HG02763 (cell line): Measurements from ENCODE around the gene PRPF8.
A peak's percentile ranks its signal among the peaks of the same experiment; 100 is the strongest.

Source experiments
- ATAC-seq: cut with Tn5 transposase; IDR thresholded peaks from one replicate; pipeline ENCODE4 v1.9.1; 2021; ENCODE audit warnings: mild to moderate bottlenecking, moderate library complexity; ENCODE audit not compliant: unreplicated experiment

PRPF8 gene

DNA sequence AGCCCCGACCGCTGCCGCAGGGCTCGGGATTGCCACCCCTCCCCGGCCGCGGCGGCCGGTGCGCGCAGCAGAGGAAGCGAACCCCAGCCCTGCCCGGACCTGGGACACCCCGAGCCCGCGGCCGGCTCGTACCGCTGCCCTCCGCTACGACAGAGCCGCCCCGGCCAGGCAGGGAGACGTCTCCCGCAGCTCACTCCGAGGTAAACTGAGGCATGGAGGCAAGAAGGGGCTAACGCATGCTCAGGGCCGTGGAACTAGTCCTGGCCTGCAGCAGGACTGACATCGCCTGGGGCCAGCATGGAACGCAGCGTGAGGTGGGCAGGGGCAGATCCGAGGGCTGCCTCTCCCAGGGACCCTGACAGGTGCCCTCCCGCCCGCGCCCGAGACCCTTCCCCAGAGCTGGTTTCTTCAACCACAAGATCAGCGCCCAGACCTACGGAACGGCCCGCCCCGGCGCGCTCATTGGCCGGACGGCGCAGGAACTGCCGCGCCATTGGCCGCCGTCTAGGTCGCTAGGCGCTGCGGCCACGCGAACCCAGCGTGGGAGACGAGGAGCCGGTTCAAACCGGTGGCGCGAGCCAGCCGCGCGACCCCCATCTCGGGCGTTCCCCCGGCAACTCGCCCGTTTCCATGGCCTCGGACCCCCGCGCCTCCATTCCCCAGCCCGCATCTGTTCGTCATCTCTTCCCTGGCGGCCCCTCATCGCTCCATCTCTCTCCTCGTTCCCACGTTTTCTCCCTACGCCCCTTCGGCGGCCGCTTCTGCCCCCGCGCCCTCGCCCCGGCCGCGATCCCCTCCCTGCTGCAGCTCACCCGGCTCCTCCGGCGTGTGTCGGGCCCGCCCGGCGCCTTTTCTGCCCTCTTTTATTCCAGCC, 56.4 kb downstream of the PRPF8 start, which contains the start of gene SLC43A2:
Gene SLC43A2, minus strand, starts transcription at position 853 of the 874 bp plus-strand sequence. CDS start 960 bp downstream, outside the sequence.
- ATAC-seq: peak; percentile 55

DNA sequence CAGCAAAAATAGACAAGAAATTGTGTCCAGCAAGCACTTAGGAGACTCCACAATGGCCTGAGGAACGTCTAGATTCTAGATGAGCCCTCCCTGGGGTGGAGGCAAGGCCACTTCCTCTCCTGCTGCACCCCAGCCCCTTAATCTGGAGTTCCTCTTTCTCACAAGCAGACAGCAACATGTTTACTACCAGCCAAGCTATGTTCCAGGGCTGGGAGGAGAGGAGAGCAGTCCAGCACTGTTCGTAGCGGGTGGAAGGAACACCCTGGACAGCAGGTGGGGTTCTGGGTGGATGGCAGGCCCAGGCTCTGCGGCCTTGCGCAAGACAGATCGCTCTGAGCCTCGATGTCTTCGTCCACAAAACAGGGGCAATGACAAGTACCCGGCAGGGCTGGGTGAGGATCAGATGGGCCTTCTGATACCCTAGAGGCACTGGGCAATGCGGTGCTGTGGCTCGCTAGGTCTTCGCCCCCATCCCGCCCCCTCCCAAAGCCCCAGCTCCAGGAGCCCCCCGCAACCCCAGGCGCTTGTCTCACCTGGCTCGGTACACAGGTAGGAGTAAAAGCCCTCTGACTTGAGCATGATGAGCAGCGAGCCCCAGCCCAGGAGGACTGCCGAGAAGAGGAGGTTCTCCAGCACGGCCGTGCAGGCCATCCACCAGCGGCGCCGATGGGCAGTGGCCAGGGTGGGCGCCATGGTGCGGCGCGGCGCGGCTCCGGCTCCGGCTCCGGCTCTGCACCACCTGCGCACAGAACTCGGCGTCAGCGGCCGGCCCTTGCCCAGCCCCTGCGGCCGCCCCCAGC, 57.3 kb downstream of the PRPF8 start:
- no peak for ATAC-seq

DNA sequence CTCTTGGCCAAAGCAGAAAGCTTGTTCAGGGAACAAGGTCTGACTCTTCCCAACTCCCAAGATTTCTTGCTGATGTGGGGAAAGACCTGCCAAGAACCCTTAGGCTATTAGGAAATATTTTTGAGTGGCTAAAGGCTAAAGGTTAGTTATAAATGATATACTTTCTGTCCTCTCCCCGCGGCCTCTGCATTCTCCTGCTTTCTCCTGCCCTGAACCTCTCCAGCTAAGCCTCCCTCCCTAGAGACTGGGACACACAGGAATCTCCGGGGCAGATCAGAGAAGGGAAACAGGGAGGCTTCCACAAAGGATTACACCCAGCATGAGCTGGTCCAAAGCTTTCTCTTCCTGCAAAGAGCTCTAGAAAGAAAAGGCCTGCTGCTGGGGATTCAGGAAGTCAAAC, 58.3 kb downstream of the PRPF8 start:
- no peak for ATAC-seq

DNA sequence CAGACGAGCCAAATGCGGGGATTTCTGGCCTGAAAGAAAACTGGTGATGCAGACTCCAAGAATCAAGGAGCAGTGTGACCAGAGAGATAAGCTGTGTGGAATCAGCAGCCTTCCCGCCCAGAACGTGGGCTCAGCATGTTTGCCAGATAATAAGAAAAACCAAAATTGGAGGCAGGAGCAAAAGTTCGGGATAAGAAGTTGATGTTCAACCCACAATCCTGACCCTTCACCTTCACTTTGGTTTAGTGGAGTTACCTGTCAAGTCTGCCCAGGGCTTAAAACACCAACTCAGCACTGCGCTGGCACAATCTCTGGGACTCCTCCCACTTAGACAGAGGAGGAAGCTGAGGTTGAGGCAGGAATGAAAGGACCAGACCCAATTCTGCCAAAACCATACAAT, 59.1 kb downstream of the PRPF8 start:
- ATAC-seq: no peak

DNA sequence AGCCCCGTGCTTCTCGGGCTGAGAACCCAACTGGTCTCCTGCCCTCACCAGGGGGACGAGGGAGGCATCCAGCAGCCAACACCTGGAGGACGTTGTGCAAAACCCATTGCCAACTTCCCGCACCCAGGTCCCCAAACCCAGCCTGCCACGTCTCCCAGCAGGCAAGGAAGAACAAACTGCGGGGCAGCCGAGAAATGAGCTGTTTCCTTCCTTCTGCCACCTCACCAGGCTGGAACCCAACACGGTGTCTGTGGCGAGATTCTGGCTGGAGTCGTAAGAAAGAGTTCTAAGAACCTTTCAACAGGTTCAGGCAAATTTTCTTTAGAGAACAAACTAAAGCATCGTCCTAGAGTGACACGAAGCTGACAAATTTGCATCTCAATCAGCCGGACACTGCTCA, 59.6 kb downstream of the PRPF8 start:
- ATAC-seq: no peak

DNA sequence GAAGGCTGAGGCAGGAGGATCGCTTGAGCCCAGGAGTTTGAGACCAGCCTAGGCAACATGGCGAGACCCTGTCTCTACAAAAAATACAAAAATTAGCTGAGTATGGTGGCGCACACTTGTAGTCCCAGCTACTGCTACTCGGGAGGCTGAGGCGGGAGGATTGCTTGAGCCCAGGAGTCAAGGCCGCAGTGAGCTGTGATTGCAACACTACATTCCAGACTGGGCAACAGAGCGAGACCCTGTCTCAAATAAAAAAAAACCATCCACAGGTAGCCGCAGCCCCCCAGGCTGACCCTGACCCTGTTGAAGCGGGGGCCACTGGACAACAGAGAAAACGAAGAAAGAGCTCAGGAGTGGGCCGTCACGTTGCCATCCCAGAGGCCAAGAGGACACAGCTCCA, 60.0 kb downstream of the PRPF8 start:
- ATAC-seq: no peak

DNA sequence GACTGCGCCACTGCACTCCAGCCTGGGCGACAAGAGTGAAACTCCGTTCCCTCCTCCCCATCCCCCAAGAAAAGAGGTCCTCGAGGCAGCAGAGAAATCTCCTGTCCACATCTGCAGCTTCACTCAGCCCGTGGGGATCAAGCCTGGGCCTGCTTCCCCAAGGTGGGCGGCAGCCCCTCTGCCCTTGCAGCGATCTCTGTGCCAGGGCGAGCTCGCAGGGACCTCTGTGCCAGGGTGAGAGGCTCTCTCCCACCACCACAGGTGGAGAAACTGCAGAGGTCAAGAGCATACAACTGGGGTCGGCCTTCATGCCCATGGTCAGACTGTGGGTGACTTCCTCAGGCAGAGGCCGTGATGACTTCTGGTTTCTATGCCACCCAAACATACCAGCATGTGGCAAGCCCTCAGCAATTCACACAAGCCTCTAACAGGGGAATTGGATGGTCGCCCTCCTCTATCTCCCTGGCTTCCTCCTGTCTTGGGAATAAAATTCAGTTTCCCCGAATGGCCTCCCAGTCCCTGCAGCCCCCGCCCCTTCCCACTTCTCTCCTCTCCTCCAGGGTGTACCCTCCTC, 61.5 kb downstream of the PRPF8 start:
- no peak for ATAC-seq

DNA sequence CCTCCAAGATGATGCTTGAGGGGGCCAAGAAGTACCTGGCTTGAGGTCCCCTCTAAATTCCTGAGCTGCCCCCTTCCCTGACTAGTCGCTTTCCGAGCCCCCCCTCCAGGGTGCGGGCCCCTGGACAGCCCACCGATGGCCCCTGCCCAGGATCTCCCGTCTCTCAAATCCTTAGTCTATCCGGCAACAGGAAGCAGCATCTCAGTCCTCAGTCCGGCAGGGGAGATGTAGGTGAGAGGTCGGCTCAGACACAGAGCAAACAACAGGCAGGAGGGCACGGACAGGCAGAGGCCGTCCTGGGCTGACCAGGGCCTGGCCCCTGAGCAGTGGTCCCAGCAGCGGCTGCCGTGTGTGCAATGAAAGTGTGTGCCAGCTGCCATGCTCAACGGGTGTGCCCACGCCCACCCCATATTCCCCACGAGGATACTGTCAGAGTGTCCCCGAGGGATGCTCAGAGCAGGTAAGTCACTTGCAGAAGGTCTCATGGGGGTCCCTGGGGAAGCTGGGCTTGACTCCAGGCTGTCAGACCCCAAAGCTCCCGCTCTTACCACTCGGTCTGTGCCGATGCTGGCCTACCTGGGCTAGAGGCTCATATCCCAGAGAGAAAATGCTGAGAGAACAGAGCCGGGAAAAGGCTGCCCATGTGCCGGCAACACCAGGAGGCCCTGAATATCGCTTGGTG, 63.3 kb downstream of the PRPF8 start:
- ATAC-seq: no peak

DNA sequence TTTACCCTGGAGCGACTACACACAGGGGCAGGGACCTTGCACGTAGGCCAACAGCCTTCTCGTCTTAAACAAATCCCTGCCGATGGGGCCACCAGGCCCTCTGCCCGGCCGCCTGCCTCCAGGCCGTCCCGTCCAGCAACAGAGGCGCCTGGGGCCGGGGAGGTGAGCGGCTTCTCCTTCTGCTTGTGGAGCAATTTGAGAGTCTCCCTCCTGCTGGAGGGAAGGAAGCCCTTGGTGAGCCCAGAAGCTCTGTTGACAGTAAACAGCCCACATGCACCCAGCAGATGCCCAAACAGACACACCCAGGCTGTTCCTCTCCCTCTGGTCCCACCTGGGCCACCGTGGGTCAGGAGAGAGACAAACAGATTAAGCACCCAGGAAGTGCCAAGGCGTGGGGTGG, 64.2 kb downstream of the PRPF8 start:
- ATAC-seq: no peak

DNA sequence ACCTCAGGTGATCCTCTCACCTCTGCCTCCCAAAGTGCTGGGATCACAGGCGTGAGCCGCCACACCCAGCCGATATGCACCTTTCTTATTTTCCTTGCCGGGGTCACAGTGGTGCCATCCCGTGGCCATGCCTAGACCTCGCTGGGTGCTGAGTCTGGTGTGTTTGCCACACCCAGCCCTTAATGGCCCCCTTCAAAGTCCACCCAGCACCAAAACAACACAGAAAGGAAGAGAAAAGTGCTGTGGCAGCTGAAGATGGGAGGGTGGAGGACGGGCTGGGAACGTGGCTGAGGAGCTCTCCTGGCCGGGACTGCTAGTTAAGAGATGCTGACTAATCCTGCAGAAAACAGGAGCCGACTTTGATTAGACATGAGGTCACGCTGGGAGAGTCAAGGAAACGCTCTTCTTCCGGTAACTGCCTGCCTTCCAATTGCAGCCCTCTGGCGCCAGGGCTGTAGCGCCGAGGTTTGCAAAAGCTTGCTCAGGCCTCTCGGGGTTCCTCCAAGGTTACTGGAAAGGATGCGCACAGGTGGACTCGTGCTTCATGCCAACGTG, 67.0 kb downstream of the PRPF8 start:
- no peak for ATAC-seq

DNA sequence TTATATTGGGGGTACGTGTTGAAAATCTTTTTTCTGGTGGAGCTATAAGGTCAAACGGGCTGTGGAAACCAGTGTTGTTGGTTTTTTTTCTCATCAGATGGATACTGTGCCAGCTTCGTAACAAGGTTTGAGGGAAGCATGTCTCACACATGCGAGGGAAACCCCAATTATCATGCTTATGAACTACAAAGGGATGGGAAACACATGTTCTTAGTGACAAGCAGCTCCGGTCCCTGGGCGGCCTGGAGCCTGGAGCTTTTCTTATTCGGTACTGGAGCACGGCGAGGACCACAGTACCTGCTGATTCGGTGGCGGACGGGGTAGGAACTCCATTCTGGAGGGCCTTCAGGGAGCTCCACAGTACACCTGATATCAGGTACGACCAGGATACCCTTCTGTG, 68.6 kb downstream of the PRPF8 start:
- no peak for ATAC-seq

DNA sequence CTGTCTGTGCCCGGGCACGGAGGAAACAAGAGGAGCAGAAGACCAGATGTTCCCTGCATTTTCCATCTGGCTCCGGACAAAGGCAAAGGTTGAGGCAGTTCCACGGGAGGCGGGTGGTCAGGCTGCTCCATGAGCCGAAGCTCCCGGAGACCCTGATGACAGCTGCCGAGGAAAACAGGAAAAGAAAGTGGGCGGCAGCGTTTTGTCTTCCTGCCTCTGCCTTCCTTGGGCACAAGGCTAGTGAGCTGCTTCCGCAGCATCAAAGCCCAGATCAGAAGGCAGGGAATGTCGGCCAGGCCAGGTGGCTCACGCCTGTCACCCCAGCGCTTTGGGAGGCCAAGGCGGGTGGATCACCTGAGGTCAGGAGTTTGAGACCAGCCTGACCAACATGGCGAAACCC, 72.3 kb downstream of the PRPF8 start:
- ATAC-seq: no peak

DNA sequence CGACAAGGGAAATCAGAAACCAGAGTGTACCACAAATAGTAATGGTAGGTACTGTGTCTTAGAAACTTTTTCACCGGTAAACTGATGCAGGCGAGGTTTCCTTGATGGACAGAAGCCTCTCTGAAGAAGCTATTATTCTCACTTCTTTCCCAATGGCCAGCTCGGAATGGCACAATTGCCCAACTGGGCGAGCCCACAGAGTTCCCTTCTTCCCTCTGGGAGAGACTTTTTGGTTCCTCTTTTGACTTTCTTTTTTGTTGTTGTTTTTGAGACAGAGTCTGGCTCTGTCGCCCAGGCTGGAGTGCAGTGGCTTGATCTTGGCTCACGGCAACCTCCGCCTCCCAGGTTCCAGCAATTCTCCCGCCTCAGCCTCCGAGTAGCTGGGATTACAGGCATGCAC, 73.0 kb downstream of the PRPF8 start:
- no peak for ATAC-seq

DNA sequence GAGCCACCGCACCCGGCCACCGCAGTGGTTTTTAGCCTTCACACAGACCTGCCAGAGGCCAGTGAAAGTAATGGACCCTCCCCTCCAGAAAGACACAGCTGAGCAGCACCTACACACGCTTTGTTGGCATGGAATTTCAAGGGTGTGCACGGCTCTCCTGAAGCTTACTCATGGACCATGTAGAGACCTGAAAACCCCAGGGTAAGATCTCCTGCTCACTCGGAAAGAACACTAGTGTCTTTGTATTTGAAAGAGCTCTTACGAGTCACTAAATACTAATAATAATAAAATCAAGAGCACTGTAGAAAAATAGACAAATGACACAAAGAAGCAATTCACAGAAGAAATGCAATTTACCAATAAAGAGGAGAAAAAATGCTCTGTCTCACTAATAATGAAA, 76.0 kb downstream of the PRPF8 start:
- ATAC-seq: no peak

DNA sequence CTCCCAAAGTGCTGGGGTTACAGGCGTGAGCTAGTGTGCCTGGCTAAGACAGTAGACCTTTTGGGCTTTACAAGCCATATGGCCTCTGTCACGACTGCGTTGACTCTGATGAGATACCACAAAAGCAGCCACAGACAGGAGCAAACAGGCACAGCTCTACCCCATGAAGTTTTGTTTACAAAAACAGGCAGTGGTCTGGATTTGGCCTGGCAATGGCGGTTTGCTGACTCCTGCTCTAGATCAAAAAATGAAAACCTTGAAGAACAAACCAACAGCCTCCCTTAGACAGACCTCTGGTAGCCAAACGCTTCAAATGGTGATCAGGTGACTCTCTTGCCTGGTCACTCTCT, 76.7 kb downstream of the PRPF8 start:
- no peak for ATAC-seq

DNA sequence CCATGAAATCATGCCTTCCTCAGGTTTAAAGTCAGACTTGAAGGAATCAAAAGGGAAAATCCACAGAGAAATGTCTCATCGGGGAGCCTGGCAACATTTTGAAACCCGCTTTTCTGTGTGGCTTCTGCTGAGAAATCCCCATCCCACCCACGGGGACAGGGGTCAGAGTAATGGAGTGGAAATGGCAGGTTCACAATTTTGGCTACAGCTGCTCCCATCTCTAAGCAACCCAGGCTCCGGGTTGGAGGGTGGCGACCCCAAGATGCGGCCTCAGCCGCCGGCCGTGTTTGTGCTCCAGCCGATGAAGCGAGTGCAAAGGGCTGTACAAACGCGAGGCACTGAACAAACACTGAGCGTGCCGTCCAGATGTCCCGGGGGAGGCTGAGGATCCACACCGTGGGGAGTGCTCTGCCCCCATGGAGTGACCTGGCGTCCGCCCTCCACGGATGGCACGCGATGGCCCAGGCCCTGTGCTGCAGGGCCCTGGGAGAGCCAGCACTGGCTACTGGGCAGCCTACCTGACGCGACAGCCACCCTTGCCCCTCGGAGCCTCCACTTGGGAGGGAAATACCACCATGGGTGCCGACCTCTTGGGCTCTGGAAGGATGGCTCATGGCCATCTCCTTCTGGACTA, 78.2 kb downstream of the PRPF8 start:
- ATAC-seq: no peak

DNA sequence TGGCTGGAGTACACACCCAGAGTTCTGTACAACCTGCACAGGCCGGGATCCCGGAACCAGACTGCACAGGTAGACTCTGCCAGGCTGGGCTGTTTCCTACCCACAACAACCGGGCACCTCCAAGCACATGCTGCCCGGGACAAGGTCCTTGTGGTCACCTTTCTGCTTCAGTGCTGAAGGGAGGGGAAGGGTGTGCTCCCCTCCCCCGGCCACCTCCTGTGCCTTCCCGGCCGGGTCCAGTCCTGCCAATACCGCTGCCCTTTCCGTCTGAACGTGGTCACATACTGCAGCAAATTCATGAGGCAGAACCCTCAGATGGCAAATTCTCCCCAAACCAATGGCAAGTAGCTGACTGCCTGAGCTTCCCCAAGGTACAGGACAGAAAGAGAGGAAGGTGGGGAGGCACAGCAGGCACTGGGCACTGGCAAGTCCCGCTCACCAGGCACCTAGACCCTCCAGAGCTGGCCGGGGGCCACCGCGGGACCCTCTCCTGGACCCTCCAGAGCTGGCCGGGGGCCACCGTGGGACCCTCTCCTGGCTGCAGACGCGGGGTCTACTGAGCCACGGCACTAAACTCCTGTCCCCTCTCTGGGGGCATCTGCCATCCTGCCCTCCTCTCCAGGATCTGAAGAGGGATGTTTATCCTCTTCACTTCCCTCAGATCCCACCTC, 78.9 kb downstream of the PRPF8 start:
- ATAC-seq: no peak

DNA sequence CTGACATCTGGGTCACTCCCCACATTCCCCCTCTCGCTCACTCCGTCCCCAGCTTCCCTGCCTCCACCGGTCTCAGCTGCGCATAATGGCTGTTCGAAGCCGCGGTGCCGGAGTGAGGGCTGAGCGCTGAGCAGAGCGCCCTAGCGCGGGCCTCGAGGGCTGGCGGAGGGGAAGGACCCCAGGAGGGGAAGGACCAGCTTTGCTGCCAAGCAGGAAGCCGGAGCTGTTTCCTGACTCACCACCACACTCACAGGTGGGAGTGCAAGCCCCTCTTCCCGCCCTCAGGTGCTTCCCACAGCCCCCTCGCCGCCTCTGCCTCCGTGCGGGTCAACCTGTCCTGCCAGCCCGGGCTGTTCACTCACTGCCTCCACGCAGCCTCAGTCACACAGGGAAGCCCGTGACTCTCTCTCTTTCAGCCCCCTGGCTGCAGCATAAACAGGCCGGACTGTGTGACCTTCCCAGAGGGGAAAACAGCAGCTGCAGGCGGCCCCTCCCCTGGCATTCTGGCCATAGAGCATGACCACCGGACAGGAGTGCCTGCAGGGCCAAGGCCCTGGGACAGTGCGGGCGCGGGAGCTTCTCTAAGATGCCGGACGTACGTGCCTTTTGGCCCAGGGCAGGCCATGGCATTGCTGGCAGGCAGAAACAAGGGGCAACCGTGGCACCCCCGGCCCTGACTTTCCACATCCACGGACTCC, 79.7 kb downstream of the PRPF8 start:
- no peak for ATAC-seq

DNA sequence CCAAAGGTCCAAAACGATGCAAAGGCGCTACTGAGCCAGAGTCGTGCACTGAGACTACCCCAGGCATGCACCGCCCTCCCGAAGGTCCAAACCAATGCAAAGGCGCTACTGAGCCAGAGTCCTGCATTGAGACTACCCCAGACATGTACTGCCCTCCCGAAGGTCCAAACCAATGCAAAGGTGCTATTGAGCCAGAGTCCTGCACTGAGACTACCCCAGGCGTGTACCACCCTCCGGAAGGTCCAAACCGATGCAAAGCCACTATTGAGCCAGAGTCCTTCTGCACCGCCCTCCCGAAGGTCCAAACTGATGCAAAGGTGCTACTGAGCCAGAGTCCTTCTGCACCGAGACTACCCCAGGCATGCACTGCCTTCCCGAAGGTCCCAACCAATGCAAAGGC, 83.1 kb downstream of the PRPF8 start:
- no peak for ATAC-seq
